Measurements from ENCODE around the gene ATP13A5.

The ATP13A5 gene

DNA sequence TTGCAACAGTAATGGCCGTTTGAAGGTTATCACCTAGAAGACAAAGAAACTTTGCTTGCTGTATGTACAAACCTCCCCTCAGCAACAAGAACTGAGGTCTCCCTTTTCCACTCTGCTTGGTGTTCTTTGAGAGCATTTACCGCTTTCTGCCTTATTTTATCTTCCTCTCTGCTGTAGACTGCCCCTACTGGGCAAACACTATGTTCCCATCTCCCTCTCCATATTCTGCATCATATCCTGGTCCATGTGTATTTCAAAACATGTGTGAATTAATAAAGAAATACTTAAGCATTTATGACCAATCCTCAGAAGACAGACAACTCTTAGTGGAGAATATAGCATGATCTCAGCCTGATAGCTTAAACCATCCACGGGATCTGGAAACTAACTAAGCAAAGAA, 64.4 kb downstream of the ATP13A5 start (continued):
- TF ChIP-seq ZNF548 (tag by site-specific recombination; IDR thresholded peaks at IDR 0.05) (no peak), ZNF311 (tag by site-specific recombination; IDR thresholded peaks at IDR 0.05; ENCODE audit: borderline replicate concordance) (no peak), ZNF335 (tag by site-specific recombination; conservative IDR thresholded peaks at IDR 0.05) (no peak), SETDB1 (IDR thresholded peaks at IDR 0.05; ENCODE audit: insufficient read length, low read length) (no peak), ZFHX2 (tag by site-specific recombination; conservative IDR thresholded peaks at IDR 0.05) (no peak)
- TF ChIP-seq, protein P1, sequence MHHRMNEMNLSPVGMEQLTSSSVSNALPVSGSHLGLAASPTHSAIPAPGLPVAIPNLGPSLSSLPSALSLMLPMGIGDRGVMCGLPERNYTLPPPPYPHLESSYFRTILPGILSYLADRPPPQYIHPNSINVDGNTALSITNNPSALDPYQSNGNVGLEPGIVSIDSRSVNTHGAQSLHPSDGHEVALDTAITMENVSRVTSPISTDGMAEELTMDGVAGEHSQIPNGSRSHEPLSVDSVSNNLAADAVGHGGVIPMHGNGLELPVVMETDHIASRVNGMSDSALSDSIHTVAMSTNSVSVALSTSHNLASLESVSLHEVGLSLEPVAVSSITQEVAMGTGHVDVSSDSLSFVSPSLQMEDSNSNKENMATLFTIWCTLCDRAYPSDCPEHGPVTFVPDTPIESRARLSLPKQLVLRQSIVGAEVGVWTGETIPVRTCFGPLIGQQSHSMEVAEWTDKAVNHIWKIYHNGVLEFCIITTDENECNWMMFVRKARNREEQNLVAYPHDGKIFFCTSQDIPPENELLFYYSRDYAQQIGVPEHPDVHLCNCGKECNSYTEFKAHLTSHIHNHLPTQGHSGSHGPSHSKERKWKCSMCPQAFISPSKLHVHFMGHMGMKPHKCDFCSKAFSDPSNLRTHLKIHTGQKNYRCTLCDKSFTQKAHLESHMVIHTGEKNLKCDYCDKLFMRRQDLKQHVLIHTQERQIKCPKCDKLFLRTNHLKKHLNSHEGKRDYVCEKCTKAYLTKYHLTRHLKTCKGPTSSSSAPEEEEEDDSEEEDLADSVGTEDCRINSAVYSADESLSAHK (tag by site-specific recombination; IDR thresholded peaks at IDR 0.05): no peak
- TF ChIP-seq, protein P2, sequence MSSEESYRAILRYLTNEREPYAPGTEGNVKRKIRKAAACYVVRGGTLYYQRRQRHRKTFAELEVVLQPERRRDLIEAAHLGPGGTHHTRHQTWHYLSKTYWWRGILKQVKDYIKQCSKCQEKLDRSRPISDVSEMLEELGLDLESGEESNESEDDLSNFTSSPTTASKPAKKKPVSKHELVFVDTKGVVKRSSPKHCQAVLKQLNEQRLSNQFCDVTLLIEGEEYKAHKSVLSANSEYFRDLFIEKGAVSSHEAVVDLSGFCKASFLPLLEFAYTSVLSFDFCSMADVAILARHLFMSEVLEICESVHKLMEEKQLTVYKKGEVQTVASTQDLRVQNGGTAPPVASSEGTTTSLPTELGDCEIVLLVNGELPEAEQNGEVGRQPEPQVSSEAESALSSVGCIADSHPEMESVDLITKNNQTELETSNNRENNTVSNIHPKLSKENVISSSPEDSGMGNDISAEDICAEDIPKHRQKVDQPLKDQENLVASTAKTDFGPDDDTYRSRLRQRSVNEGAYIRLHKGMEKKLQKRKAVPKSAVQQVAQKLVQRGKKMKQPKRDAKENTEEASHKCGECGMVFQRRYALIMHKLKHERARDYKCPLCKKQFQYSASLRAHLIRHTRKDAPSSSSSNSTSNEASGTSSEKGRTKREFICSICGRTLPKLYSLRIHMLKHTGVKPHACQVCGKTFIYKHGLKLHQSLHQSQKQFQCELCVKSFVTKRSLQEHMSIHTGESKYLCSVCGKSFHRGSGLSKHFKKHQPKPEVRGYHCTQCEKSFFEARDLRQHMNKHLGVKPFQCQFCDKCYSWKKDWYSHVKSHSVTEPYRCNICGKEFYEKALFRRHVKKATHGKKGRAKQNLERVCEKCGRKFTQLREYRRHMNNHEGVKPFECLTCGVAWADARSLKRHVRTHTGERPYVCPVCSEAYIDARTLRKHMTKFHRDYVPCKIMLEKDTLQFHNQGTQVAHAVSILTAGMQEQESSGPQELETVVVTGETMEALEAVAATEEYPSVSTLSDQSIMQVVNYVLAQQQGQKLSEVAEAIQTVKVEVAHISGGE (tag by site-specific recombination; conservative IDR thresholded peaks at IDR 0.05; ENCODE audit: low read depth): no peak
- TF ChIP-seq, protein P3, sequence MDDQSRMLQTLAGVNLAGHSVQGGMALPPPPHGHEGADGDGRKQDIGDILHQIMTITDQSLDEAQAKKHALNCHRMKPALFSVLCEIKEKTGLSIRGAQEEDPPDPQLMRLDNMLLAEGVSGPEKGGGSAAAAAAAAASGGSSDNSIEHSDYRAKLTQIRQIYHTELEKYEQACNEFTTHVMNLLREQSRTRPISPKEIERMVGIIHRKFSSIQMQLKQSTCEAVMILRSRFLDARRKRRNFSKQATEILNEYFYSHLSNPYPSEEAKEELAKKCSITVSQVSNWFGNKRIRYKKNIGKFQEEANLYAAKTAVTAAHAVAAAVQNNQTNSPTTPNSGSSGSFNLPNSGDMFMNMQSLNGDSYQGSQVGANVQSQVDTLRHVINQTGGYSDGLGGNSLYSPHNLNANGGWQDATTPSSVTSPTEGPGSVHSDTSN (CRISPR knock-in tag; IDR thresholded peaks at IDR 0.05): no peak
- TF ChIP-seq, protein P4, sequence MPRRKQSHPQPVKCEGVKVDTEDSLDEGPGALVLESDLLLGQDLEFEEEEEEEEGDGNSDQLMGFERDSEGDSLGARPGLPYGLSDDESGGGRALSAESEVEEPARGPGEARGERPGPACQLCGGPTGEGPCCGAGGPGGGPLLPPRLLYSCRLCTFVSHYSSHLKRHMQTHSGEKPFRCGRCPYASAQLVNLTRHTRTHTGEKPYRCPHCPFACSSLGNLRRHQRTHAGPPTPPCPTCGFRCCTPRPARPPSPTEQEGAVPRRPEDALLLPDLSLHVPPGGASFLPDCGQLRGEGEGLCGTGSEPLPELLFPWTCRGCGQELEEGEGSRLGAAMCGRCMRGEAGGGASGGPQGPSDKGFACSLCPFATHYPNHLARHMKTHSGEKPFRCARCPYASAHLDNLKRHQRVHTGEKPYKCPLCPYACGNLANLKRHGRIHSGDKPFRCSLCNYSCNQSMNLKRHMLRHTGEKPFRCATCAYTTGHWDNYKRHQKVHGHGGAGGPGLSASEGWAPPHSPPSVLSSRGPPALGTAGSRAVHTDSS (tag by site-specific recombination; IDR thresholded peaks at IDR 0.05): no peak

DNA sequence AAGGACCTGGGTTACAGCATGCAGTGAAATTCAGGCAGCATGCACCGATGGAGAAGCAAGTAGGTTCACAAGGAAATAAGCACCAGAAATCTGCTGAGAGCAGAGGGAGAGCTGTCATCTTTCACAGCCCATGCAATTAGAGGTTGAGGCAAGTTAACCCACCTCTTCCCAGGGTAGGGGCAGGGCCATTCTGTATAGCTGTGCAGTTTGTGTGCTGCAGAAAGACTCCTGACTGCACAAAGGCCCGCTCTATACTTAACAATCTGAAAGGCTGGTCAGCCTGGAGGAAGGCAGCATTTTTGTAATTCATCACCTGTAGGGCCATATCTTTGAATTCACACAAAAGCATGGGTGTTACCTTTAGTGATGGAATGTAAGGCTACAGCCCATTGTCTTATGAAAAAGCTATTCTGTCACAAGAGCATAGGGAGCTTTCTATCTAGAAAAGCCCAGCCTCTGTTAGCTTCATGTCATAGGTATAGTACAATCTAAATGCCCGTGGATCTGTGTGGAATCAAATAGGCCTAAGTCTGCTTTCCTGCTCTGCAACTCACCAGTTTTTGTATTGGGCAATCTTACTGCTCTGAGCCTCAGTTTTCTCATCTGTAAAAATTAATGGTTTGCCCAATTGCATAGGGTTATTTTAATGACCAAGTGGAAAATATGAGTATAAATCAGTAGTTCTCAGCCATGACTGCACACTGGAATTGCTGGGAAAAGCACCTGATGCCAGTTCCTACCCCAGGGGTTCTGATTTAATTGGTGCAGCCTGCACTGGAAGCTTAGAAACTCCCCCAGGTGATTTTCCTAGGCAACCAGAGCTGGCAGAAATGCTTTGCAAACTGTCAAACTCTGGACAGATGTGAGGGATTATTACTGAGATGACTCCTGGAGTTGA, 65.2 kb downstream of the ATP13A5 start:
- Histone ChIP-seq H3K4me3 (ENCODE audit: low read depth, low read length) (no peak overlapping the region), H3K36me3 (ENCODE audit: control insufficient read depth in 2 of 2, insufficient read depth in 1 of 2, low read length in 2 of 2) (no peaks in the 10 kb centered on the region), H3K4me1 (ENCODE audit: control insufficient read depth, insufficient read depth, low read length) (no peaks in the 10 kb centered on the region), H3K27ac (ENCODE audit: extremely low read depth, low read depth, low read length) (no peak overlapping the region), H3K9me3 (ENCODE audit: control insufficient read depth, insufficient read depth, low read depth, low read length) (no peaks in the 10 kb centered on the region)
- ChIA-PET POLR2A (no interaction called here), CTCF (interaction anchor here (0.6 kb wide), 1 partner anchor 20 kb away, joined by 4 read pairs; no protein-coding TSS in a partner anchor)
- no peak for TF ChIP-seq ZEB2 (tag by site-specific recombination; IDR thresholded peaks at IDR 0.05)
- no peak for TF ChIP-seq ZFHX2 (tag by site-specific recombination; conservative IDR thresholded peaks at IDR 0.05)
- TF ChIP-seq, protein P5, sequence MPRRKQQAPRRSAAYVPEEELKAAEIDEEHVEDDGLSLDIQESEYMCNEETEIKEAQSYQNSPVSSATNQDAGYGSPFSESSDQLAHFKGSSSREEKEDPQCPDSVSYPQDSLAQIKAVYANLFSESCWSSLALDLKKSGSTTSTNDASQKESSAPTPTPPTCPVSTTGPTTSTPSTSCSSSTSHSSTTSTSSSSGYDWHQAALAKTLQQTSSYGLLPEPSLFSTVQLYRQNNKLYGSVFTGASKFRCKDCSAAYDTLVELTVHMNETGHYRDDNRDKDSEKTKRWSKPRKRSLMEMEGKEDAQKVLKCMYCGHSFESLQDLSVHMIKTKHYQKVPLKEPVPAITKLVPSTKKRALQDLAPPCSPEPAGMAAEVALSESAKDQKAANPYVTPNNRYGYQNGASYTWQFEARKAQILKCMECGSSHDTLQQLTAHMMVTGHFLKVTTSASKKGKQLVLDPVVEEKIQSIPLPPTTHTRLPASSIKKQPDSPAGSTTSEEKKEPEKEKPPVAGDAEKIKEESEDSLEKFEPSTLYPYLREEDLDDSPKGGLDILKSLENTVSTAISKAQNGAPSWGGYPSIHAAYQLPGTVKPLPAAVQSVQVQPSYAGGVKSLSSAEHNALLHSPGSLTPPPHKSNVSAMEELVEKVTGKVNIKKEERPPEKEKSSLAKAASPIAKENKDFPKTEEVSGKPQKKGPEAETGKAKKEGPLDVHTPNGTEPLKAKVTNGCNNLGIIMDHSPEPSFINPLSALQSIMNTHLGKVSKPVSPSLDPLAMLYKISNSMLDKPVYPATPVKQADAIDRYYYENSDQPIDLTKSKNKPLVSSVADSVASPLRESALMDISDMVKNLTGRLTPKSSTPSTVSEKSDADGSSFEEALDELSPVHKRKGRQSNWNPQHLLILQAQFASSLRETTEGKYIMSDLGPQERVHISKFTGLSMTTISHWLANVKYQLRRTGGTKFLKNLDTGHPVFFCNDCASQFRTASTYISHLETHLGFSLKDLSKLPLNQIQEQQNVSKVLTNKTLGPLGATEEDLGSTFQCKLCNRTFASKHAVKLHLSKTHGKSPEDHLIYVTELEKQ (tag by site-specific recombination; IDR thresholded peaks at IDR 0.05; ENCODE audit: borderline replicate concordance): no peak
- TF ChIP-seq, protein P6, sequence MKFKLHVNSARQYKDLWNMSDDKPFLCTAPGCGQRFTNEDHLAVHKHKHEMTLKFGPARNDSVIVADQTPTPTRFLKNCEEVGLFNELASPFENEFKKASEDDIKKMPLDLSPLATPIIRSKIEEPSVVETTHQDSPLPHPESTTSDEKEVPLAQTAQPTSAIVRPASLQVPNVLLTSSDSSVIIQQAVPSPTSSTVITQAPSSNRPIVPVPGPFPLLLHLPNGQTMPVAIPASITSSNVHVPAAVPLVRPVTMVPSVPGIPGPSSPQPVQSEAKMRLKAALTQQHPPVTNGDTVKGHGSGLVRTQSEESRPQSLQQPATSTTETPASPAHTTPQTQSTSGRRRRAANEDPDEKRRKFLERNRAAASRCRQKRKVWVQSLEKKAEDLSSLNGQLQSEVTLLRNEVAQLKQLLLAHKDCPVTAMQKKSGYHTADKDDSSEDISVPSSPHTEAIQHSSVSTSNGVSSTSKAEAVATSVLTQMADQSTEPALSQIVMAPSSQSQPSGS (tag by site-specific recombination; IDR thresholded peaks at IDR 0.05; ENCODE audit: low read depth): no peak
- no peak for TF ChIP-seq ZNF677 (tag by site-specific recombination; IDR thresholded peaks at IDR 0.05)
- no peak for TF ChIP-seq KLF10 (tag by site-specific recombination; IDR thresholded peaks at IDR 0.05)
- no peak for TF ChIP-seq HOXC10 (CRISPR knock-in tag; IDR thresholded peaks at IDR 0.05)
- TF ChIP-seq ZNF184 (tag by site-specific recombination; IDR thresholded peaks at IDR 0.05): no peak
- TF ChIP-seq, protein P3 (CRISPR knock-in tag; IDR thresholded peaks at IDR 0.05): no peak
- TF ChIP-seq, protein P7, sequence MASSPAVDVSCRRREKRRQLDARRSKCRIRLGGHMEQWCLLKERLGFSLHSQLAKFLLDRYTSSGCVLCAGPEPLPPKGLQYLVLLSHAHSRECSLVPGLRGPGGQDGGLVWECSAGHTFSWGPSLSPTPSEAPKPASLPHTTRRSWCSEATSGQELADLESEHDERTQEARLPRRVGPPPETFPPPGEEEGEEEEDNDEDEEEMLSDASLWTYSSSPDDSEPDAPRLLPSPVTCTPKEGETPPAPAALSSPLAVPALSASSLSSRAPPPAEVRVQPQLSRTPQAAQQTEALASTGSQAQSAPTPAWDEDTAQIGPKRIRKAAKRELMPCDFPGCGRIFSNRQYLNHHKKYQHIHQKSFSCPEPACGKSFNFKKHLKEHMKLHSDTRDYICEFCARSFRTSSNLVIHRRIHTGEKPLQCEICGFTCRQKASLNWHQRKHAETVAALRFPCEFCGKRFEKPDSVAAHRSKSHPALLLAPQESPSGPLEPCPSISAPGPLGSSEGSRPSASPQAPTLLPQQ (tag by site-specific recombination; IDR thresholded peaks at IDR 0.05): no peak

Data from HEK293 (cell line).